Smooth muscle cell (in vitro differentiated cells): ENCODE results near the gene SIVA1. TPM values are rescaled to one million over a fixed set of nuclear protein-coding genes. Genes with fewer than 3 reads are reported as not detected.

Experiments used
- DNase-seq: peaks from one replicate; lab custom pipeline; 2025; ENCODE audit not compliant: unreplicated experiment; lab: John Stamatoyannopoulos, UW
- H2AFZ ChIP-seq: fragments of 200-600 bp; sonication (generic); 2 replicates; pipeline ENCODE4 v1.6.0; 2016; ENCODE audit warnings: antibody characterized with exemption, low read depth, mild to moderate bottlenecking
- H3F3A ChIP-seq: fragments of 200-600 bp; sonication (generic); 2 replicates; pipeline ENCODE4 v1.6.0; 2017; ENCODE audit warnings: antibody characterized with exemption, low read depth
- H3K27ac ChIP-seq: fragments of 200-600 bp; sonication (generic); 2 replicates; pipeline ENCODE4 v1.5.1; 2016; ENCODE audit warnings: low read depth, mild to moderate bottlenecking
- H3K27me3 ChIP-seq: fragments of 200-600 bp; sonication (generic); 2 replicates; pipeline ENCODE4 v1.6.1; 2016; ENCODE audit warnings: low read depth, mild to moderate bottlenecking
- H3K36me3 ChIP-seq: fragments of 200-600 bp; sonication (generic); 2 replicates; pipeline ENCODE4 v1.5.1; 2016; ENCODE audit warnings: low read depth
- H3K4me1 ChIP-seq: fragments of 200-600 bp; sonication (generic); 2 replicates; pipeline ENCODE4 v1.5.1; 2016; ENCODE audit warnings: low read depth
- H3K4me2 ChIP-seq: fragments of 200-600 bp; sonication (generic); 2 replicates; pipeline ENCODE4 v1.6.0; 2016; ENCODE audit warnings: mild to moderate bottlenecking
- H3K4me3 ChIP-seq: fragments of 200-600 bp; sonication (generic); 2 replicates; pipeline ENCODE4 v1.5.1; 2016; ENCODE audit warnings: mild to moderate bottlenecking
- H3K79me2 ChIP-seq: fragments of 200-600 bp; sonication (generic); 2 replicates; pipeline ENCODE4 v1.6.0; 2016; ENCODE audit warnings: low read depth, mild to moderate bottlenecking
- H3K9ac ChIP-seq: fragments of 200-600 bp; sonication (generic); 2 replicates; pipeline ENCODE4 v1.6.0; 2016; ENCODE audit warnings: low read depth
- H3K9me3 ChIP-seq: fragments of 200-600 bp; sonication (generic); replicated peaks from 2 replicates; pipeline ENCODE4 v1.5.1; 2016; ENCODE audit warnings: low read depth
- H4K20me1 ChIP-seq: fragments of 200-600 bp; sonication (generic); 2 replicates; pipeline ENCODE4 v1.6.0; 2016; ENCODE audit warnings: low read depth
- CTCF ChIP-seq: fragments of 200-600 bp; sonication (generic); IDR thresholded peaks from 2 replicates; pipeline ENCODE4 v1.5.1; 2017; ENCODE audit warnings: borderline replicate concordance, mild to moderate bottlenecking, antibody characterized with exemption; ENCODE audit not compliant: insufficient read depth, poor library complexity, severe bottlenecking
- WGBS: methylation state at CpG from one replicate; pipeline ENCODE4 v1.1.7; 2016; ENCODE audit warnings: low lambda C conversion rate; 5-methylcytosine and 5-hydroxymethylcytosine counted together
- polyA plus RNA-seq: library from polyadenylated mRNA; unstranded; fragments of >200 nt; fragmentation: Nextera tagmentation; extraction: Ambion mirVana; gene quantifications from 2 replicates; pipeline ENCODE4 v1.2.1, GENCODE V29; 2016
- total RNA-seq: library from RNA; depleted of rRNA; stranded (reverse); fragments of >200 nt; gene quantifications from 2 replicates; pipeline ENCODE4 v1.2.3, GENCODE V29; 2014

The SIVA1 gene
- total and polyA plus RNA-seq, 2 experiments from 2014 or later: 78.5 to 118 TPM

- TF ChIP-seq CTCF: no peak
- DNase-seq: no peak
- no peak overlapping the region for H3K4me2 ChIP-seq
- H3K9me3 ChIP-seq: no peaks in the 10 kb centered on the region
- H3K27ac ChIP-seq: no peak overlapping the region
- H3K79me2 ChIP-seq: peaks cover 75% of the 10 kb centered on the region
- WGBS: 98% methylated on average over 24 of the region's 25 CpGs
- H3K36me3 ChIP-seq: no peaks in the 10 kb centered on the region
- H3F3A ChIP-seq: peaks cover 7% of the 10 kb centered on the region
- H3K4me1 ChIP-seq: peaks cover 18% of the 10 kb centered on the region
- no peak overlapping the region for H3K9ac ChIP-seq
- H3K4me3 ChIP-seq: no peak overlapping the region
- no peak overlapping the region for H2AFZ ChIP-seq
- peaks cover 76% of the 10 kb centered on the region for H4K20me1 ChIP-seq
- no peaks in the 10 kb centered on the region for H3K27me3 ChIP-seq
Measured at GRCh38 chr14:104792101-104792884, 39.3 kb downstream of the SIVA1 start.

- H3K4me3 ChIP-seq: no peak overlapping the region
- peaks cover 67% of the 10 kb centered on the region for H3K79me2 ChIP-seq
- peaks cover 18% of the 10 kb centered on the region for H3K4me1 ChIP-seq
- peaks cover 9% of the 10 kb centered on the region for H3F3A ChIP-seq
- WGBS: 88% methylated on average over 16 of the region's 16 CpGs
- no peak overlapping the region for H3K9ac ChIP-seq
- no peaks in the 10 kb centered on the region for H3K36me3 ChIP-seq
- TF ChIP-seq CTCF: peak; percentile 9
- no peak overlapping the region for H3K27ac ChIP-seq
- H3K27me3 ChIP-seq: no peaks in the 10 kb centered on the region
- H2AFZ ChIP-seq: no peak overlapping the region
- DNase-seq: no peak
- peak overlapping the region; percentile 98 for H3K4me2 ChIP-seq
- no peaks in the 10 kb centered on the region for H3K9me3 ChIP-seq
- H4K20me1 ChIP-seq: peaks cover 67% of the 10 kb centered on the region
Measured at GRCh38 chr14:104792945-104793702, 40.2 kb downstream of the SIVA1 start.

- no peak for DNase-seq
- Histone ChIP-seq H3K4me1 (peaks cover 18% of the 10 kb centered on the region), H4K20me1 (peaks cover 62% of the 10 kb centered on the region), H3K9ac (no peak overlapping the region), H3K4me2 (peak overlapping the region; percentile 98), H2AFZ (no peak overlapping the region), H3K79me2 (peaks cover 62% of the 10 kb centered on the region), H3K4me3 (peak overlapping the region; percentile 98), H3K36me3 (no peaks in the 10 kb centered on the region), H3K9me3 (no peaks in the 10 kb centered on the region), H3F3A (peaks cover 14% of the 10 kb centered on the region), H3K27me3 (no peaks in the 10 kb centered on the region), H3K27ac (no peak overlapping the region)
- WGBS: 78% methylated on average over 2 of the region's 2 CpGs
- TF ChIP-seq CTCF: no peak
Measured at GRCh38 chr14:104793703-104793959, 40.7 kb downstream of the SIVA1 start.
